Natural killer cell (primary cell): ENCODE data around the gene LOXL1. TPM values are rescaled to one million over a fixed set of nuclear protein-coding genes. Genes with fewer than 3 reads are reported as not detected.

Source experiments
- ATAC-seq, 3 donors: fragments of 150-1000 bp in 2 of 3; fragments of 200-7000 bp in 1 of 3; cut with Tn5 transposase; 1 replicate in 1 of 3; 2 replicates in 2 of 3; pipeline ENCODE4 v1.10.0; 2021; ENCODE audit warnings: mild to moderate bottlenecking in 2 of 3, moderate library complexity in 2 of 3
- DNase-seq, 2 donors: peaks; one replicate each; pipeline versions ENCODE4 v3.0.0 to v3.0.0-alpha.2; 2013 to 2021; ENCODE audit warnings: mixed read lengths in 1 of 2
- H3K27ac ChIP-seq: one replicate; pipeline ENCODE4 v1.5.1; 2013; ENCODE audit warnings: mild to moderate bottlenecking, low read length
- H3K27me3 ChIP-seq: one replicate; pipeline ENCODE4 v1.6.1; 2013; ENCODE audit warnings: low read length; ENCODE audit not compliant: control insufficient read depth, insufficient read depth
- H3K36me3 ChIP-seq: one replicate; pipeline ENCODE4 v1.6.1; 2013; ENCODE audit warnings: low read length; ENCODE audit not compliant: control insufficient read depth, insufficient read depth
- H3K4me1 ChIP-seq: one replicate; pipeline ENCODE4 v1.6.1; 2013; ENCODE audit warnings: low read length; ENCODE audit not compliant: control insufficient read depth, insufficient read depth
- H3K4me3 ChIP-seq: one replicate; pipeline ENCODE4 v1.5.1; 2013; ENCODE audit warnings: low read length
- H3K9me3 ChIP-seq: one replicate; pipeline ENCODE4 v1.6.1; 2013; ENCODE audit warnings: low read length; ENCODE audit not compliant: control insufficient read depth, insufficient read depth
- H3K27ac Mint-ChIP-seq, 2 donors: one replicate each; pipeline ENCODE4 v1.8.0; 2022; ENCODE audit warnings: mild to moderate bottlenecking in 2 of 2, mixed read lengths in 2 of 2, moderate library complexity in 1 of 2
- H3K27me3 Mint-ChIP-seq, 2 donors: one replicate each; pipeline ENCODE4 v1.8.0; 2022; ENCODE audit warnings: low read depth in 2 of 2, mixed read lengths in 2 of 2
- H3K36me3 Mint-ChIP-seq: one replicate; pipeline ENCODE4 v1.8.0; 2022; ENCODE audit warnings: mixed read lengths
- H3K4me1 Mint-ChIP-seq, 2 donors: one replicate each; pipeline ENCODE4 v1.8.0; 2022; ENCODE audit warnings: mixed read lengths in 2 of 2
- H3K4me3 Mint-ChIP-seq: one replicate; pipeline ENCODE4 v1.8.0; 2022; ENCODE audit warnings: mild to moderate bottlenecking, moderate library complexity, mixed read lengths
- H3K9me3 Mint-ChIP-seq, 2 donors: one replicate each; pipeline ENCODE4 v1.8.0; 2022; ENCODE audit warnings: mixed read lengths in 2 of 2
- WGBS: methylation state at CpG from one replicate; pipeline ENCODE4 v1.1.7; 2013; ENCODE audit warnings: missing lambda C conversion rate; ENCODE audit not compliant: insufficient coverage; 5-methylcytosine and 5-hydroxymethylcytosine counted together
- intact Hi-C: fragments of 100-400 bp; cut with micrococcal nuclease; formaldehyde crosslinking; loops from one replicate; pipeline ENCODE4 v1.14.2; 2022
- total RNA-seq, 4 donors: library from RNA; stranded (reverse); fragments of 120-200 nt in 1 of 4; gene quantifications; one replicate each; pipeline versions ENCODE4 v1.2.3 to v1.2.4, GENCODE V29; 2013 to 2022
- TF ChIP-seq, protein P1 (sequence below): fragments of 200-600 bp; IDR thresholded peaks from one replicate; pipeline ENCODE4 v1.8.0; 2022; ENCODE audit warnings: antibody characterized with exemption

The LOXL1 gene
- total RNA-seq, 3 donors from 2014 or later (not counting 1 experiment from before 2014, with no cell fraction given): 1.1 to 1.4 (median 1.3) TPM

- no peaks in the 10 kb centered on the region for H3K36me3 Mint-ChIP-seq
- no peak overlapping the region for H3K27ac Mint-ChIP-seq
- Histone ChIP-seq H3K36me3 (no peaks in the 10 kb centered on the region), H3K4me3 (no peak overlapping the region), H3K9me3 (no peaks in the 10 kb centered on the region), H3K27me3 (no peaks in the 10 kb centered on the region), H3K4me1 (no peaks in the 10 kb centered on the region), H3K27ac (no peak overlapping the region)
- 92% methylated on average over 2 of the region's 2 CpGs for WGBS
- H3K9me3 Mint-ChIP-seq: no peaks in the 10 kb centered on the region
- peaks cover 7 to 11% of the 10 kb centered on the region in 2 donors for H3K27me3 Mint-ChIP-seq
- intact Hi-C loops: loop anchor here (1.0 kb wide), 1 partner anchor 34 kb away; no protein-coding TSS in a partner anchor
- ATAC-seq: no peak
- H3K4me3 Mint-ChIP-seq: no peak overlapping the region
- TF ChIP-seq, protein P1, sequence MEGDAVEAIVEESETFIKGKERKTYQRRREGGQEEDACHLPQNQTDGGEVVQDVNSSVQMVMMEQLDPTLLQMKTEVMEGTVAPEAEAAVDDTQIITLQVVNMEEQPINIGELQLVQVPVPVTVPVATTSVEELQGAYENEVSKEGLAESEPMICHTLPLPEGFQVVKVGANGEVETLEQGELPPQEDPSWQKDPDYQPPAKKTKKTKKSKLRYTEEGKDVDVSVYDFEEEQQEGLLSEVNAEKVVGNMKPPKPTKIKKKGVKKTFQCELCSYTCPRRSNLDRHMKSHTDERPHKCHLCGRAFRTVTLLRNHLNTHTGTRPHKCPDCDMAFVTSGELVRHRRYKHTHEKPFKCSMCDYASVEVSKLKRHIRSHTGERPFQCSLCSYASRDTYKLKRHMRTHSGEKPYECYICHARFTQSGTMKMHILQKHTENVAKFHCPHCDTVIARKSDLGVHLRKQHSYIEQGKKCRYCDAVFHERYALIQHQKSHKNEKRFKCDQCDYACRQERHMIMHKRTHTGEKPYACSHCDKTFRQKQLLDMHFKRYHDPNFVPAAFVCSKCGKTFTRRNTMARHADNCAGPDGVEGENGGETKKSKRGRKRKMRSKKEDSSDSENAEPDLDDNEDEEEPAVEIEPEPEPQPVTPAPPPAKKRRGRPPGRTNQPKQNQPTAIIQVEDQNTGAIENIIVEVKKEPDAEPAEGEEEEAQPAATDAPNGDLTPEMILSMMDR: no peak
- no peak for DNase-seq
- H3K4me1 Mint-ChIP-seq: peaks cover 5 to 8% of the 10 kb centered on the region in 2 donors
Measured at GRCh38 chr15:73908822-73909122, 17.5 kb upstream of the LOXL1 start.

DNA sequence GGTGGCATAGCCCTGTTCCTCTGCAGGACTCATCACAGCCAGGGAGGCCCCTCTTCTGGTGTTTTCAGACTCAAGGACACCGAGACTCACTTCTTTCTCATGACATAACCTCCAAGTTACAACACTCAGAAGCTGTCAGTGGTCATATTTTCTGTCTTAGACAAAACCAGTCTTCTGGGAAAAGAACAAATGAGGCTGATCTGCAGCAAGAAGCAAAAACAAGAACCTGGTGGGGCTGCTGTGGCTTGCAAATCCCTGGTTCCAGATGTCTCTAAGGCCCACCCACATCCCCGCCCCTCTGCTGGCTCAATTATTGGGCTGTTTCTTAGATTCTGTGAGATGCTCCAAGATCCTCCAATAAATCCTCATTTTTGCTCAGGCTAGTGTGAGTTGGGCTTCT, 16.6 kb upstream of the LOXL1 start:
- Histone ChIP-seq H3K27ac (no peak overlapping the region), H3K4me3 (no peak overlapping the region), H3K27me3 (no peaks in the 10 kb centered on the region), H3K9me3 (no peaks in the 10 kb centered on the region), H3K4me1 (peaks cover 9% of the 10 kb centered on the region), H3K36me3 (no peaks in the 10 kb centered on the region)
- TF ChIP-seq, protein P1: no peak
- Mint-ChIP-seq H3K27ac (no peak overlapping the region), H3K9me3 (no peaks in the 10 kb centered on the region), H3K27me3 (peaks cover 7 to 8% of the 10 kb centered on the region in 2 donors), H3K4me3 (no peak overlapping the region), H3K4me1 (peaks cover 14 to 16% of the 10 kb centered on the region in 2 donors), H3K36me3 (no peaks in the 10 kb centered on the region)
- no peak for ATAC-seq
- intact Hi-C loops: no loop called here
- WGBS: 86% methylated on average over 2 of the region's 2 CpGs
- no peak for DNase-seq

- intact Hi-C loops: no loop called here
Measured at GRCh38 chr15:73910522-73911303, 15.5 kb upstream of the LOXL1 start.

More at GRCh38 chr15:73910522-73911303, 15.5 kb upstream of the LOXL1 start:
- DNase-seq: no peak
- H3K4me1 Mint-ChIP-seq: peaks cover 15 to 21% of the 10 kb centered on the region in 2 donors
- no peaks in the 10 kb centered on the region for H3K27me3 ChIP-seq
- WGBS: 92% methylated on average over 5 of the region's 7 CpGs
- no peaks in the 10 kb centered on the region for H3K36me3 ChIP-seq
- H3K27me3 Mint-ChIP-seq: peaks cover 7% of the 10 kb centered on the region in 2 donors
- peaks cover 9% of the 10 kb centered on the region for H3K4me1 ChIP-seq
- no peaks in the 10 kb centered on the region for H3K9me3 Mint-ChIP-seq
- no peaks in the 10 kb centered on the region for H3K9me3 ChIP-seq
- H3K36me3 Mint-ChIP-seq: no peaks in the 10 kb centered on the region
- no peak overlapping the region for H3K4me3 ChIP-seq
- no peak for ATAC-seq
- no peak overlapping the region for H3K4me3 Mint-ChIP-seq
- TF ChIP-seq, protein P1: no peak
- no peak overlapping the region for H3K27ac Mint-ChIP-seq
- H3K27ac ChIP-seq: no peak overlapping the region
